ENCODE measurements around the gene TEX19. TPM values are rescaled to one million over a fixed set of nuclear protein-coding genes. Genes with fewer than 3 reads are reported as not detected.

Gene TEX19
- total and polyA plus RNA-seq, 2 of the 8 experiments (the other 6 are each of a cell fraction or from before 2014, with no cell fraction given): 0.54 to 0.80 TPM

GRCh38 chr17:82322526-82323453 is 36.3 kb upstream of the TEX19 start:
- no peaks in the 10 kb centered on the region for H3K79me1 ChIP-seq (ENCODE audit: low read depth, low read length)
- FAIRE-seq (no peak), DNase-seq (ENCODE audit: low read depth in 1 of 2, low spot score in 2 of 2) (no peak)
- peaks cover 0 to 12% (median 9%) of the 10 kb centered on the region in 4 experiments; a peak in 6 of 7 replicates for H3K4me1 ChIP-seq (replicated peaks in 1 of 4; ENCODE audit: control insufficient read depth in 3 of 4, insufficient read depth in 4 of 4, low read length in 3 of 4)
- no peaks in the 10 kb centered on the region for H3K79me2 ChIP-seq (ENCODE audit: control insufficient read depth in 1 of 2, insufficient read depth in 2 of 2, low read length in 2 of 2)
- H4K20me1 ChIP-seq (replicated peaks in 1 of 2; ENCODE audit: control insufficient read depth in 1 of 2, insufficient read depth in 2 of 2, low read length in 2 of 2): peaks cover 0 to 14% of the 10 kb centered on the region in 2 experiments
- H2AK5ac ChIP-seq (ENCODE audit: low read depth, low read length): no peak overlapping the region
- 88% methylated on average over 12 of the region's 28 CpGs; no CpG with 5 or more reads in 1 of the 2 experiments for WGBS, 2 experiments (ENCODE audit: extremely low coverage in 1 of 2, insufficient coverage in 1 of 2, insufficient read length in 1 of 2, insufficient replicate concordance in 2 of 2, low coverage in 1 of 2, low lambda C conversion rate in 2 of 2, missing lambda C conversion rate in 1 of 2)
- no peak overlapping the region for H3K4ac ChIP-seq (replicated peaks; ENCODE audit: insufficient read length, low read depth, low read length)
- no peak overlapping the region for H2BK15ac ChIP-seq (ENCODE audit: low read length)
- POLR2A ChIA-PET (ENCODE audit: partially characterized antibody): interaction anchor here (1.2 kb wide), 1 partner anchor 11 kb away, joined by 3 read pairs; no protein-coding TSS in a partner anchor
- no peaks in the 10 kb centered on the region for H3K36me3 ChIP-seq (ENCODE audit: control insufficient read depth in 2 of 4, insufficient read depth in 4 of 4, low read length in 3 of 4)
- no peak overlapping the region for H2BK5ac ChIP-seq (ENCODE audit: low read depth, low read length)
- no peak overlapping the region for H4K8ac ChIP-seq (ENCODE audit: extremely low read depth, insufficient read depth, low read length)
- H3K14ac ChIP-seq (ENCODE audit: insufficient read length): no peak overlapping the region
- no peak overlapping the region for H3K18ac ChIP-seq (ENCODE audit: extremely low read depth, low read length)
- H3K23ac ChIP-seq (ENCODE audit: insufficient read length): no peak overlapping the region
- no peak overlapping the region for H4K5ac ChIP-seq (ENCODE audit: insufficient read length, low read depth, low read length)
- peaks cover 0 to 14% of the 10 kb centered on the region in 2 experiments; a peak in 1 of 4 replicates for H3K9me3 ChIP-seq (ENCODE audit: insufficient read depth in 2 of 2, low read depth in 1 of 2, low read length in 1 of 2)
- H3K23me2 ChIP-seq (ENCODE audit: low read depth, low read length): no peaks in the 10 kb centered on the region; the same call in 1 of the 2 replicates
- H2BK120ac ChIP-seq (replicated peaks; ENCODE audit: low read depth, low read length): no peak overlapping the region
- no peak overlapping the region for H3K27ac ChIP-seq (ENCODE audit: low read depth, low read length)
- TF ChIP-seq TCF12 (IDR thresholded peaks at IDR 0.05; ENCODE audit: low read depth, low read length): no peak
- TF ChIP-seq HDAC6 (IDR thresholded peaks at IDR 0.05; ENCODE audit: low read depth, low read length): no peak
- no peak for TF ChIP-seq ATF3 (IDR thresholded peaks at IDR 0.05; ENCODE audit: insufficient read depth, low read depth, low read length)
- no peak for TF ChIP-seq POLR2A (IDR thresholded peaks at IDR 0.05; ENCODE audit: control extremely low read depth in 1 of 2, low read depth in 2 of 2, low read length in 2 of 2)
- no peak overlapping the region for H2BK12ac ChIP-seq (ENCODE audit: low read depth, low read length)
- H3K9ac ChIP-seq (replicated peaks in 1 of 4; ENCODE audit: extremely low read depth in 1 of 4, low read depth in 3 of 4, low read length in 3 of 4): no peak overlapping the region
- no peak overlapping the region for H3K56ac ChIP-seq (replicated peaks; ENCODE audit: insufficient read length, low read depth, low read length)
- CTCF ChIA-PET (ENCODE audit: partially characterized antibody): interaction anchor here (0.5 to 4.7 kb wide), 13 partner anchors 8 to 77 kb away, joined by 3 to 32 read pairs (median 5); partner anchors contain the start of gene SECTM1
- no peak overlapping the region for H2AFZ ChIP-seq (ENCODE audit: low read length)
- H4K91ac ChIP-seq (replicated peaks; ENCODE audit: insufficient read length, low read length): no peak overlapping the region
- no peak overlapping the region for H3K4me2 ChIP-seq (ENCODE audit: insufficient read depth in 1 of 2, low read depth in 2 of 2, low read length in 2 of 2)
- no peak overlapping the region for H3K4me3 ChIP-seq (ENCODE audit: extremely low read depth in 1 of 4, insufficient read depth in 2 of 4, low read depth in 3 of 4, low read length in 4 of 4)
- H2BK20ac ChIP-seq (ENCODE audit: low read length): no peak overlapping the region
- no peaks in the 10 kb centered on the region; a peak in 2 of 7 replicates for H3K27me3 ChIP-seq (replicated peaks in 1 of 4; ENCODE audit: control insufficient read depth in 3 of 4, extremely low read depth in 1 of 4, insufficient read depth in 3 of 4, low read length in 3 of 4)
